ENCODE results near the gene MS4A2.

DNA sequence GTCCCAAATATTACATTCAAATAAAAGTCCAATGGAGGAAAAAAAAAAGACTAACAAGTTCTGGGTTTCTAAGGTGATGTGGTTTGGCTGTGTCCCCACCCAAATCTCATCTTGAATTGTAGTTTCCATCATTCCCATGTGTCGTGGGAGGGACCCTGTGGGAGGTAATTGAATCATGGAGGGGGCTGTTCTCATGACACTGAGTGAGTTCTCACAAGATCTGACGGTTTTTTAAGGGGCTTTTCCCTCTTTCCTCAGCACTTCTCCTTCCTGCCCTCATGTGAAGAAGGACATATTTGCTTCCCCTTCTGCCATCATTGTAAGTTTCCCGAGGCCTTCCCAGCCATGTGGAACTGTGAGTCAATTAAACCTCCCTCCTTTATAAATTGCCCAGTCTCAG lies 7.9 kb upstream of the MS4A2 start:
- TF ChIP-seq POLR2AphosphoS5 (IDR thresholded peaks at IDR 0.05; ENCODE audit: borderline replicate concordance, low read depth, low read length) (no peak), FOXP2 (optimal IDR thresholded peaks at IDR 0.05; ENCODE audit: control extremely low read depth, extremely low read length, insufficient read depth) (no peak), EZH2 (IDR thresholded peaks at IDR 0.05) (no peak)
